Astrocyte (in vitro differentiated cells and primary cell): Measurements from ENCODE around the gene MDM2. TPM values are rescaled to one million over a fixed set of nuclear protein-coding genes. Genes with fewer than 3 reads are reported as not detected.

Experiments used
- DNase-seq: peaks from one replicate; pipeline ENCODE4 v3.0.0-alpha.2; 2010; ENCODE audit warnings: low read depth
- FAIRE-seq: peaks from 2 replicates; lab custom pipeline; 2011; peaks lifted over from hg19 to GRCh38; lab: Jason Lieb, UNC
- H2AFZ ChIP-seq: 2 replicates; pipeline ENCODE4 v1.6.0; 2012; ENCODE audit warnings: low read depth, low read length, inconsistent platforms
- H3K27ac ChIP-seq: 2 replicates; pipeline ENCODE4 v1.5.1; 2011; ENCODE audit warnings: low read depth, low read length, inconsistent platforms
- H3K27me3 ChIP-seq: 2 replicates; pipeline ENCODE4 v1.6.0; 2011; ENCODE audit warnings: low read length, inconsistent platforms; ENCODE audit not compliant: insufficient read depth
- H3K36me3 ChIP-seq: 2 replicates; pipeline ENCODE4 v1.5.1; 2011; ENCODE audit warnings: low read length, inconsistent platforms; ENCODE audit not compliant: insufficient read depth
- H3K4me1 ChIP-seq: 2 replicates; pipeline ENCODE4 v1.5.1; 2011; ENCODE audit warnings: low read length, inconsistent platforms; ENCODE audit not compliant: insufficient read depth
- H3K4me2 ChIP-seq: 2 replicates; pipeline ENCODE4 v1.6.0; 2012; ENCODE audit warnings: low read length, inconsistent platforms
- H3K4me3 ChIP-seq: 2 replicates; pipeline ENCODE4 v1.5.1; 2011; ENCODE audit warnings: low read depth, mild to moderate bottlenecking, low read length, inconsistent platforms; ENCODE audit not compliant: insufficient read depth
- H3K79me2 ChIP-seq: 2 replicates; pipeline ENCODE4 v1.6.0; 2012; ENCODE audit warnings: mild to moderate bottlenecking, low read length, inconsistent platforms; ENCODE audit not compliant: insufficient read depth
- H3K9ac ChIP-seq: 2 replicates; pipeline ENCODE4 v1.6.0; 2012; ENCODE audit warnings: mild to moderate bottlenecking, low read length, inconsistent platforms
- H3K9me3 ChIP-seq: 2 replicates; pipeline ENCODE4 v1.5.1; 2012; ENCODE audit warnings: low read depth, mild to moderate bottlenecking, low read length, inconsistent platforms; ENCODE audit not compliant: insufficient read depth
- H4K20me1 ChIP-seq: 2 replicates; pipeline ENCODE4 v1.6.0; 2012; ENCODE audit warnings: low read length, inconsistent platforms; ENCODE audit not compliant: insufficient read depth
- H3K27ac Mint-ChIP-seq: one replicate; pipeline ENCODE4 v1.8.0; 2021; ENCODE audit warnings: mild to moderate bottlenecking, mixed read lengths; ENCODE audit not compliant: unreplicated experiment
- H3K27me3 Mint-ChIP-seq: one replicate; pipeline ENCODE4 v1.8.0; 2021; ENCODE audit warnings: low read depth, mixed read lengths; ENCODE audit not compliant: unreplicated experiment
- H3K36me3 Mint-ChIP-seq: one replicate; pipeline ENCODE4 v1.8.0; 2021; ENCODE audit warnings: low read depth, mixed read lengths; ENCODE audit not compliant: unreplicated experiment
- H3K4me1 Mint-ChIP-seq: one replicate; pipeline ENCODE4 v1.8.0; 2021; ENCODE audit warnings: low read depth, mixed read lengths; ENCODE audit not compliant: unreplicated experiment
- H3K4me3 Mint-ChIP-seq: one replicate; pipeline ENCODE4 v1.8.0; 2021; ENCODE audit warnings: mild to moderate bottlenecking, moderate library complexity, mixed read lengths; ENCODE audit not compliant: unreplicated experiment
- H3K9me3 Mint-ChIP-seq: one replicate; pipeline ENCODE4 v1.8.0; 2021; ENCODE audit warnings: mild to moderate bottlenecking, mixed read lengths; ENCODE audit not compliant: unreplicated experiment
- CTCF ChIP-seq: IDR thresholded peaks from 2 replicates; pipeline ENCODE4 v1.5.1; 2011; ENCODE audit warnings: low read depth, mild to moderate bottlenecking, inconsistent platforms, low read length, moderate library complexity; ENCODE audit not compliant: insufficient read depth
- EZH2 ChIP-seq: IDR thresholded peaks from 2 replicates; pipeline ENCODE4 v1.6.1; 2012; ENCODE audit warnings: mild to moderate bottlenecking, low read length, inconsistent platforms; ENCODE audit not compliant: insufficient read depth
- total RNA-seq: library from RNA; stranded (reverse); gene quantifications from 2 replicates; pipeline ENCODE4 v1.2.1, GENCODE V29; 2021

Gene MDM2
- total RNA-seq, 1 donor from 2014 or later, result 828 TPM

GRCh38 chr12:68792952-68793351 is 15.0 kb upstream of the MDM2 start:
- FAIRE-seq (no peak), DNase-seq (no peak)
- no peak for TF ChIP-seq EZH2
- no peak for TF ChIP-seq CTCF
- Mint-ChIP-seq H3K27me3 (no peaks in the 10 kb centered on the region), H3K4me1 (peaks cover 4% of the 10 kb centered on the region), H3K4me3 (no peak overlapping the region), H3K36me3 (no peaks in the 10 kb centered on the region), H3K27ac (no peak overlapping the region), H3K9me3 (no peaks in the 10 kb centered on the region)
- no peak overlapping the region for H3K4me3 ChIP-seq
- H3K27me3 ChIP-seq, result no peaks in the 10 kb centered on the region
- no peaks in the 10 kb centered on the region for H3K36me3 ChIP-seq
- H3K27ac ChIP-seq, result no peak overlapping the region
- H4K20me1 ChIP-seq, result no peaks in the 10 kb centered on the region
- H2AFZ ChIP-seq, result no peak overlapping the region
- no peak overlapping the region for H3K4me2 ChIP-seq
- no peaks in the 10 kb centered on the region for H3K79me2 ChIP-seq
- H3K9ac ChIP-seq, result no peak overlapping the region
- no peaks in the 10 kb centered on the region for H3K9me3 ChIP-seq
- H3K4me1 ChIP-seq, result no peaks in the 10 kb centered on the region

- Histone ChIP-seq H3K9me3 (no peaks in the 10 kb centered on the region), H2AFZ (no peak overlapping the region), H4K20me1 (no peaks in the 10 kb centered on the region), H3K9ac (no peak overlapping the region), H3K4me2 (no peak overlapping the region), H3K27ac (no peak overlapping the region), H3K4me1 (no peaks in the 10 kb centered on the region), H3K4me3 (no peak overlapping the region), H3K36me3 (no peaks in the 10 kb centered on the region), H3K79me2 (no peaks in the 10 kb centered on the region), H3K27me3 (no peaks in the 10 kb centered on the region)
- no peaks in the 10 kb centered on the region for H3K27me3 Mint-ChIP-seq
- FAIRE-seq (no peak), DNase-seq (no peak)
- H3K4me3 Mint-ChIP-seq, result no peak overlapping the region
- no peaks in the 10 kb centered on the region for H3K36me3 Mint-ChIP-seq
- H3K9me3 Mint-ChIP-seq, result no peaks in the 10 kb centered on the region
- H3K4me1 Mint-ChIP-seq, result peaks cover 4% of the 10 kb centered on the region
- no peak overlapping the region for H3K27ac Mint-ChIP-seq
- TF ChIP-seq CTCF (no peak), EZH2 (no peak)
These were observed 14.5 kb upstream of the MDM2 start for GRCh38 chr12:68793436-68793835.

- FAIRE-seq, result no peak
- H3K9ac ChIP-seq, result no peak overlapping the region
- H3K79me2 ChIP-seq, result no peaks in the 10 kb centered on the region
- Mint-ChIP-seq H3K9me3 (no peaks in the 10 kb centered on the region), H3K4me1 (peaks cover 2% of the 10 kb centered on the region), H3K36me3 (peaks cover 2% of the 10 kb centered on the region), H3K4me3 (no peak overlapping the region), H3K27me3 (no peaks in the 10 kb centered on the region), H3K27ac (no peak overlapping the region)
- H3K4me3 ChIP-seq, result no peak overlapping the region
- no peaks in the 10 kb centered on the region for H3K4me1 ChIP-seq
- no peaks in the 10 kb centered on the region for H3K27me3 ChIP-seq
- no peak for DNase-seq
- no peaks in the 10 kb centered on the region for H3K36me3 ChIP-seq
- no peak overlapping the region for H3K27ac ChIP-seq
- no peaks in the 10 kb centered on the region for H4K20me1 ChIP-seq
- no peaks in the 10 kb centered on the region for H3K9me3 ChIP-seq
- no peak for TF ChIP-seq EZH2
- TF ChIP-seq CTCF, result no peak
- H3K4me2 ChIP-seq, result no peak overlapping the region
- H2AFZ ChIP-seq, result no peak overlapping the region
These were observed 13.9 kb upstream of the MDM2 start for GRCh38 chr12:68793975-68794652.
